ENCODE measurements around the gene CFAP157.

CFAP157 gene

DNA sequence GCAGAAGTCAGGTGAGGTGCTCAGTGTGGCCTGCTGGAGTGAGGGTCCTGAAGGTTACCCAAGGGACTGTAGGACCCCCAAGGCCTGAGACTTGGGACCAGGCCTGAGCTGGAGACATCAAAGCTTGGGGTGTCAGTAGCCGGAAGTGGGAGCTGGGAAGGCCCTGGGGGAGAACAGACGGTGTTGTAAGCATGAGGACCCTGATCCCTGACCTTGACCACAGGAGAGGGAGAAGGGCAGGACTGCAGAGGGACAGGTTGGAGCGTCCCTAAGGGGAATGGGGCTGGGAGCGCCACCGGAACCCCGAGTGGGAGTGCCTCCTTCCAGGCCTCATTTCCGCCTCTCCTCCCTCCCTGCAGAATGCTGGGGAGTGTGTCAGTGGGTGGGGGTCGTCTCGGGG, 9.6 kb downstream of the CFAP157 start:
- no peak for DNase-seq

DNA sequence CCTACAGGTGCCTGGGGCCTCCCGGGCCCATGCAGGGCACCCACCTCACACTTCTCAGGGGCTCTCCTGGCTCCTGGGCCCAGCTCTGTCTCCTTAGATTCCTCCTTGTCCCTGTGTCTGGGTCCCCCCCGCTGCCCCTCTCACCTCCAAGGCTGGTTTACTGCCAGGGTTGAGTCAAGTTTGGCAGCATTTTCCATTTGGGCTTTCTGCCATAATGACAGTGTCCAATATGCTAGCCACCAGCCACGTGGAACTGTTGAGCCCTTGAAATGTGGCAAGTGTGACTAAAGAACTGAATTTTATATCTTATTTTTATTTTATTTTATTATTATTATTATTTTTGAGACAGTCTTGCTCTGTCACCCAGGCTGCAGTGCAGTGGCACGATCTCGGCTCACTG, 11.0 kb downstream of the CFAP157 start:
- DNase-seq, result no peak

- peak; percentile 44 for DNase-seq
Observed at GRCh38 chr9:127720031-127720864, 13.5 kb downstream of the CFAP157 start.

- no peak for DNase-seq
Observed at GRCh38 chr9:127720865-127721227, 14.1 kb downstream of the CFAP157 start.

DNA sequence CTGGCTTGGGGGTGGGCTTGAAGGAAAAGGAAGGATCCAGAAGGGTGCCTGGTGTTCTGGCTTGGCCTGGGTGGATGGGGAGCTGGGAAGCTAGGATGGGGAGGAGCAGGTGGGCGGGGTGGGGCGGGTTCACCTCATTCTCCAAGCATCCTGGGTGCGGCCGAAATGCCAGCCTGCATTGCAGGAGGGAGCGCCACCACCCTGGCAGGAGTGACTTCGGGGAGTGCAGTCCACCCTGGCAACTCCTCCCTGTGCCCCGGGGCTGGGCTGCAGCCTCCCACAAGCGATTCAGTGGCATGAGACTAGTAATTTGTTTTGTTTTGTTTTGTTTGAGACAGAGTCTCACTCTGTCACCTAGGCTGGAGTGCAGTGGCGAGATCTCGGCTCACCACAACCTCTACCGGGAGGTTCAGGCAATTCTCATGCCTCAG, 14.6 kb downstream of the CFAP157 start:
- peak; percentile 29 for DNase-seq

GRCh38 chr9:127722055-127722745, 15.4 kb downstream of the CFAP157 start:
- no peak for DNase-seq

DNA sequence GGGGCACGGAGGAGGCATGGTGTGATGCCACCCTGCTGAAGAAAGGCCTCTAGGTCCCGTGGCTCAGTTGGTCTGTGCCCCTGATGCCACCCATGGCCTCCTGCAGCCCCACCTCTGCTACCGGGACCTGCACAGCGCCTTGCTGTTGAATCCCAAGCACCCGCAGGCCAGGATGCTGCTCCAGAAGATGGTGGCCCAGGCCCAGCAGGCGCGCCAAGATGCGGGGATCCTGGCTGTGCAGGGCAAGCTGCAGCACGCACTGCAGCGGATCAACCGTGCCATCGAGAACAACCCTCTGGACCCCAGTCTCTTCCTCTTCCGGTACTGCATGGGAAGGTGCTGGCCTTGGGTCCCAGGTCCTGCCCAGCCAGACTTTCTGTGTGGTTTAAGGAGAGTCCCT, 16.2 kb downstream of the CFAP157 start:
- DNase-seq, result no peak

GRCh38 chr9:127723444-127723843, 16.7 kb downstream of the CFAP157 start:
- DNase-seq, result no peak

GRCh38 chr9:127724012-127724411, 17.2 kb downstream of the CFAP157 start:
- no peak for DNase-seq

- DNase-seq, result no peak
Observed at GRCh38 chr9:127726871-127727270, 20.1 kb downstream of the CFAP157 start.

- no peak for DNase-seq
Observed at GRCh38 chr9:127728808-127729207, 22.0 kb downstream of the CFAP157 start.

DNA sequence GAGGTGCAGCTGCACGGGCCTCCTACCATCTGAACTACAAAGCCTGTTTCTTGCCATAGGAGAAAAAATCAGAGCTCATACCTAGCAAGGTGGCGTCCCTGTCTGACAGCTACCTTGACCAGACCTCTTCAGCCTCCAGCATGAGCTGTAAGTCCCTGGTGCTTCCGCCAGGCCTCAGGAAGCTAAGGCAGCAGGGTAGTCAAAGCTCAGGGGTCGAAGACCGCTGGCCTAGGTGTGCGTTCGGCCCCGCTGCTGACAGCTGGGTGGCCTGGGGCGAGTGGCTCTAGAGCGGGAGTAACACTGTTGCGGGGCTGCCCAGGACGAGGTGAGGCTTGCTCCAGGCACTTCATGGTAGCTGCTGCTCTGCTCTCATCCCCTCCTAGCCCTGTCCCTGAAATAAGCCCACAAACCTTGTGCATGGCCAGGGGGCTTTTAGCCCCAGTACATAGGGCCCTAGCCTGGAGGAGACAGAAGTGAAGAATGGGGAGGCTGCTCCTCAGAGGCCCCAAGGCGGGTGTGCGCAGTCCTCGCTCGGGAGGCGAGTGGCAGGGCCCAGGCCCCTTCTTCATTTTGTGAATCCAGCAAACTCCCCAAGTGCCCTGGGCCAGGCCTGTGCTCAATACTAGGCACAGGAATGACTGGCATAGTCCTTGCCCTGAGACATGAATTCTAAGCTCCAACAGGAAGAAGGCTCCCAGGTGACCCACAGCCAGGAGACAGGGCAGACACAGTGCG, 22.9 kb downstream of the CFAP157 start:
- no peak for DNase-seq

DNA sequence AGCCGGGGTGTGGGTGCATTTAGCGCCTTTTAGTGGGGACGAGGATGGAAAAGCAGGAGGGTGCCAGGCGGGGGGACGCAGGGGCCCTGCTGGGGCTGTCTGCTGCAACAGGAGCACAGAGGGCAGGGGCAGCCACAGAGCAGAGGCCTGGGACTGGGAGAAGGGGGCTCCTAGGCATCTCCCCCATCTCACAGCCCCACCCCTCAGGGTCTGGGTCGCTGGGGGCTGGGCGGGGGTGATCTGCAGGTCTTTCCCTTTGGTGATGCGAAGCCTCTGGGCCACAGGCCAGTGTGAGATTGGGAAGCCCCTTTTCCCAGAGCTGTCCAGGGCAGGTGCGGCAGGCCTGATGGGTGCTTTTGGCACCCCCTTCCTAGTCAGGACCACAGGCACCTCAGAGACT, 23.5 kb downstream of the CFAP157 start:
- no peak for DNase-seq

DNA sequence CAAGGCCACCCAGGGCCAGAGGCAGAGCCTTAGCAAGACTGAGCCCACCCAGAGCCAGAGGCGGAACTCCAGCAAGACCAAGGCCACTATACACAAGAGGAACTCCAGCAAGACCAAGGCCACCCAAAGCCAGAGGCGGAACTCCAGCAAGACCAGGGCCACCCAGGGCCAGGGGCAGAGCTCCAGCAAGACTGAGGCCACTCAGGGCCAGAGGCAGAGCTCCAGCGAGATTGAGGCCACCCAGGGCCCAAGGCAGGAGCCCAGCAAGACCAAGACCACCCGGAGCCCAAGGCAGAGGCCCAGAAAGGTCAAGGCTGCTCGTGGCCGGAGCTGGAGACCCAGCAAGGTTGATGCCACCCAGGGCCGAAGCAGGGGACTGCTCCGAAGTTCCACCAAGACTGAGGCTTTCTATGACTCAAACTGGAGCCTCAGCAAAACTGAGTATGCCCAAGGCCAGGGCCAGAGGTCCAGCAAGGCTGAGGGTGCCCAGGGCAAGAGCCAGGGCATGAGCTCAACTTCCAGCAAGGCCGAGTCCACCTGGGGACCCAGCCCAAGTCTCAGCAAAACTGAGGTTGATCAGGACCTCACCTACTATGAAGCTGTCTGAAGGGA, 24.1 kb downstream of the CFAP157 start:
- DNase-seq, result no peak

- DNase-seq, result no peak
Observed at GRCh38 chr9:127731938-127732337, 25.1 kb downstream of the CFAP157 start.

DNA sequence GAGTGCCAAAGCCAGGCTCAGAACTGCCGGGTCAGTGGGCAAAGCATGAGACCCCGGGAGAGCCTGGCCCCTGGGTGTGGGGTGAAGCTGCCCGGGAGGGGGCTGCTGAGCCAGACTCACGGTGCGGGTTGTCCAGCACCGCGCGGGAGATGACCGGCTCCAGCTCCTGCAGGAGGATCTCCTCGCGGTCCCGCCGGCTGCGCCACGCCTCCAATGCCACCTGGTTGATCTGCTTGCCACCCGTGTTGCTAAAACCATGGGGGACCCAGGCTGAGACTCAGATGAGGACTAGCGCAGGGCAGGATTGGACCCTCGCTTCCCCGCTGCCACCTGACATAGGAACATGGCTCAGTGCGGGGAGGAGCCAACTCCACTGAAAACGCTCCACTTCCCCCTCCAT, 25.7 kb downstream of the CFAP157 start:
- no peak for DNase-seq

- DNase-seq, result no peak
Observed at GRCh38 chr9:127733614-127734013, 26.8 kb downstream of the CFAP157 start.

GRCh38 chr9:127734247-127734746, 27.5 kb downstream of the CFAP157 start:
- DNase-seq, result no peak

DNA sequence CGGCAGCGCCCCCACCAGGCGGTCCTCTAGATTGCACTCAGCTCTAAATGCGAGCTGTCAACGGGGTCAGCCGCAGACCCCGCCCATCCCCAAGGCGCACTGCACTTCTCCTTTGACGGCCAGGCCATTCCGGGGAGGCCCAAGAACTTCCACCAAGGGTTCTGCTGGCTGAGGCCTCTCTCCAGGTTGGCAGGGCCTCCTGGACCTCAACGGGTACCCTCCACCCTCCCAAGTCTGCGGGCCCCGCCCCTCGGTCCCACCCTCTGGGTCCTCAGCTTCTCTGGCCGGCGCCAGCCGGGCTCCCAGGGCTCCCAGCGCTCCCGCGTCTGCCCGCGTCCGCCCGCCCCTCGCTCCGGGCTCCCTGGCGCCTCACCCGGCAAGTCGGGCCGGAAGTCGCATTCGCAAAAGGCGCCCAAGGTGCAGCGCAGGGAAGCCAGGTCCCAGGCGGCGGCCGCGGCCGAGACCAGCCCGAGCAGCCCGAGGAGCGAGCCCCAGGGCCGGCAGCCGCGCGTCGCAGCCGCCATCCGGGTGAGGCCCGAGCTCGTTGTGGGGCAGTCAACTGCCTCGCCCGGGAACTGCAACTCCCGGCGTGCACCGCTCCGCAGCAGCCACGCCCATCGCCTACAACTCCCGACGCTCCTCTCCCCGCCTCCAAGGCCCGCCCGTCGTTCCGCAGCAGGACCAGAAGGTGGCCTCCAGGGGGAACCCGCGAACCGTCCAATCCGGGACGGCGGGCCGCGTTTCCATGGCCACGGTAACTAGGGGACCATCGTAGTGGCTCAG, 28.1 kb downstream of the CFAP157 start, which contains the start of gene TOR2A:
TOR2A (minus strand) TSS at position 548 of the 783 bp plus-strand sequence; CDS start at position 524, 24 bp downstream.
- DNase-seq, result peak; percentile 99

GRCh38 chr9:127735530-127736185, 28.9 kb downstream of the CFAP157 start:
- peak; percentile 13 for DNase-seq

GRCh38 chr9:127738666-127739065, 31.9 kb downstream of the CFAP157 start:
- no peak for DNase-seq

All from CD4-positive, alpha-beta T cell treated with Interleukin-21 for 1 hour (primary cell).